LNCaP clone FGC (cell line): ENCODE results near the gene RDH14.

Experiments
- DNase-seq: peaks from one replicate; pipeline ENCODE4 v3.0.0-alpha.2; 2011; ENCODE audit warnings: low read depth
- H3K4me3 ChIP-seq: 2 replicates; pipeline ENCODE4 v1.5.1; 2011; ENCODE audit warnings: mild to moderate bottlenecking, low read depth, low read length, control low read depth
- TF ChIP-seq, protein P1 (sequence below): IDR thresholded peaks from 2 replicates; pipeline ENCODE4 v1.5.1; 2012; ENCODE audit warnings: mild to moderate bottlenecking; ENCODE audit not compliant: control insufficient read depth, insufficient read depth; ENCODE audit errors: extremely low read depth

Gene RDH14

DNA sequence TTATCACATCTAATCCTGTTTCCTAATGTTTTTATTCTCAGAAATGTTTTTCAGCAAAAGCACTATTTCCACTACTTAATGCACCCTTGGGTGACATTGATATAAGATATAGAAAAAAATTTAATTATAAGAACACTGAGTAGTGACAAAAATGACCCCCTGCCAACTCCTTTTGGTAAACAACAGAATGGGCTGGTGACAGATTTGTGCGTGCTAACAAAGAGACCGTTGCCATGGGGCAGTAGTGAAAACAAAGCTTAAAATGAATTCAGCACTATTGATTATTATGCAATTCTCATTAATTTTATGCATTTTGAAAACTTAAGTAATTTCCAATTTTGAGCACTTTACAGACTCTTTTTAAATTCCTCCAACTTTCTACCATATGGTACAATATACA is 33.1 kb downstream of the RDH14 start:
- DNase-seq = no peak
- H3K4me3 ChIP-seq = no peak overlapping the region
- TF ChIP-seq, protein P1, sequence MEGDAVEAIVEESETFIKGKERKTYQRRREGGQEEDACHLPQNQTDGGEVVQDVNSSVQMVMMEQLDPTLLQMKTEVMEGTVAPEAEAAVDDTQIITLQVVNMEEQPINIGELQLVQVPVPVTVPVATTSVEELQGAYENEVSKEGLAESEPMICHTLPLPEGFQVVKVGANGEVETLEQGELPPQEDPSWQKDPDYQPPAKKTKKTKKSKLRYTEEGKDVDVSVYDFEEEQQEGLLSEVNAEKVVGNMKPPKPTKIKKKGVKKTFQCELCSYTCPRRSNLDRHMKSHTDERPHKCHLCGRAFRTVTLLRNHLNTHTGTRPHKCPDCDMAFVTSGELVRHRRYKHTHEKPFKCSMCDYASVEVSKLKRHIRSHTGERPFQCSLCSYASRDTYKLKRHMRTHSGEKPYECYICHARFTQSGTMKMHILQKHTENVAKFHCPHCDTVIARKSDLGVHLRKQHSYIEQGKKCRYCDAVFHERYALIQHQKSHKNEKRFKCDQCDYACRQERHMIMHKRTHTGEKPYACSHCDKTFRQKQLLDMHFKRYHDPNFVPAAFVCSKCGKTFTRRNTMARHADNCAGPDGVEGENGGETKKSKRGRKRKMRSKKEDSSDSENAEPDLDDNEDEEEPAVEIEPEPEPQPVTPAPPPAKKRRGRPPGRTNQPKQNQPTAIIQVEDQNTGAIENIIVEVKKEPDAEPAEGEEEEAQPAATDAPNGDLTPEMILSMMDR = no peak

DNA sequence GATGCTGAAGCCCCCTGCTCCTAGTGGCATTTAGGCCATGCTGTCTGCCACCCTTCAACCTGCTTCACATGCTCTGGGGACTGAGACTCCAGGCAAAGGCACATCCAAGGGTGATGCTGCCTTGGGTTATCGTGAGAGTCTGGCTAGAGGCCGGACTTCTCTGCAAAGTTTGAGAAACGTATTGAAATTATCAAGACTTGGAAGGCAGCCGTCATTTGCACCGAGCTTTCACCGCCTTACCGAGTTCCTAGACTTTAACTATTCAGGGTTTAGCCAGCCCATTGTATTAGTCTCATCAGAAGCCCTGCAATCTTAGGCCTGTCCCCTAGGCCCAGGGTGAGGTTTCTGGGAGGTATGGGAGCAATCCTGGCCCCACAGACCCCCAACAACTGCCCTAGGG is 34.0 kb downstream of the RDH14 start:
- TF ChIP-seq, protein P1 = no peak
- DNase-seq = no peak
- H3K4me3 ChIP-seq = no peak overlapping the region

DNA sequence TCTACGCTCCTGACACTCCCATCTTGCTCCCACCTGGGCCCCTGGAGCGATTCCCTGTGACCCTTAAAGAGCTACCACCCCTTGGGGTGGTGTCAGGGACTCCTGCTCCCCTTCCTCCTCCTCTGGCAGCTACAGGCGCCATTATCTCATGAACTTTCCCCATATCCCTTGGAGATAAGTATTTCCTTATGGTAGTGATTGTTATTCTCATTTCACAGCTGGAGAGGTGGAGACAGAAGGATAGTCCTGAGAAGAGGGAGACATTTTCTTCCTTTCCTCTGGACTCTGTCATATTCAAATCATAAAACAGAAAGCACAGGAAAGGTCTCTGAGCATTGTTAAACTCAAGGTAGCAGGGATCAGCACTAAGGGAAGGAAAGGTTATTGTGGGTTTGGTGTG is 34.6 kb downstream of the RDH14 start:
- no peak overlapping the region for H3K4me3 ChIP-seq
- DNase-seq = no peak
- TF ChIP-seq, protein P1 = no peak

DNA sequence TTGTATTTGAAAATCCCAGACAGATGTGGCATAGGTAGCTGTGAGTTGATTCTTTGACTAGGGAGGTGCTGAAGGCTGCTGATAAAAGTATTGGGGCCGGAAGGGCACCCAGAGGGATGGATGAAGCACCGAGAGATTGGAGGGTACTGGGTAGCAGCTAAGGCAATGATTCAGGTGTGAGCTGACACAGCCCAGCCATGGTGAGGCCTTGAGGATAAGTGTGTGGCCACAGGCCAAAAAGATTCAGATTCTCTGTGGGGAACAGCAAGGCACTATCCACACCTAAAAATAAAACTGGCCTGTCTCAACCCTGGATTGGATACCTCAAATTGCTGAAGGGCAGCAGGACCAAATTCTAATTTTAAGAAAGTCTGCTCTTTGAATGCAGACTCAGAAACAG is 35.2 kb downstream of the RDH14 start:
- H3K4me3 ChIP-seq = no peak overlapping the region
- no peak for DNase-seq
- TF ChIP-seq, protein P1 = no peak

DNA sequence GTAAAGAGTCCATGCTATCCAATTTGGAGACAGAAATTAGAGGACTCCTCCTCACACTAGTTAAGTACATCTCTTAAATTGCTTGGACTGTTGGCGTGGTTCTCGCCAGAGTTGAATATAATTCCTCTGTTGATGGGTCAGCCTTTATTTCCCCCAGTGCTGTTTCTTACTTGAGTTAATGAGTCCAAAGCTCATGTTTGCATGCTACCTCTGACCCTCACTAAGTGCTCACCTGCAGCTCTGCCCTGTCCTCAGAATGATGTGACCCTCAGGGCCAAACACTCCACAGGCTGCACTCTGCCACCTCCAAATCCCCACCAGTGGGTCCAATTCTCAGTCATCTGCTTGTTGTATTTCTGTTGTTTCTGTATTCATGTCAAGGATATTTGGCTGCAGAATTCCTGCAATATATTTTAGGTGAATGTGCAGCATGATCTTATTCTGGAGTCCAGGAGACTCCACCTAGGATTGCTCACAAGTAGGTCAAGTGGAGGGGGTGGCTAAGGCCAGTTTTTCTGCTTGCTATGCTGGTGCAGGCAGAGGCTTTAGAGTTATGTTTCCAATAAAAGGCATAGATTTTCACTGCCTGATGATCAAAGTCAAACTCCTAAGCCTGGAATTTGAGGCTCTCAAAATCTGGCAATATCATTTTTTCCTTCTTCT is 37.8 kb downstream of the RDH14 start:
- TF ChIP-seq, protein P1 = no peak
- no peak for DNase-seq
- H3K4me3 ChIP-seq = no peak overlapping the region

DNA sequence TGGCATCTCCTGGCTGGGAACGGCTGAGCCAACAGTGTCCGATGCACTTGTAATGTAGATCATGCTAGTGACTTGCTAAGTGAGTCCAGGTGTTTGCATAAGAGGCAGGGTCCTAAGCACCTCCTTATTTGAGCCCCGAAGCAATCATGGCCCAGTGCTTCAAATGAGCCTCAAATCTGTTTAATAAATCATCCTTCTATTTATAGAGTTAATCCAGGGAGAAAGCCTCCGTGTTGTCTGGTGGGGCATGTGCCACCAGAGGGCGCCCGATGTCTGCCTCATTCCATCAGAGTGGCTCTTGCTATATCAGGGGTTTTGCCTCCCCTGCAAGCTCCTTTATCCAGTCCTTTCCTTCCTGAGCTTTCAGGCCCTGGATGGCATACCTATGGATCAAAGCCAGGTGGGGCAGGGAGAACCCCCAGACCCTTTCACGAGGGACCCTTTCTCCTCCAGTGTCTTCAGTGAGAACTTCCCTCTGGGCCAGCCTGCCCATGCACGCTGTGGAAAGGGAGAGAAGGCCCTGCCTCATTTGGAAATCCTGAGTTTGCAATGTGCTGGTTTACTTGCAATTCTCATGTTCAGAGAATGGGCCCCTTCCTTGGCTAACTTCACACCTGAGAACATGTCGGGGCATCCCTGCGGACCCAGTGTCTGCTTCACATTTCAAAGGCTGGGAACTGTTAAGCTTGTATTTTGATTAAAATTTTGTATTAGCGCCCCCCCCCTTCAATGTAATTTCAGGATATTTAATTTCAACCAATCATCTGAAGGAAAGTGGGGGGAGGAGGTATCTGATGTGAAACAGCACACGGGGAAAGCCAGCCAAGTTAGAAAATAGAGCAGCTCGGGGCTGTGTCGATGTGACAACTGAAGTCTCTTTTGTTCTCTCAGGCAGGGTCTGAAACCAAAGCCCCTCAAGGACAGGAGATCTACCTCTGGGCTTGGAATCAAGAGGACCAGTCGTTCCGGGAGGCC is 39.7 kb downstream of the RDH14 start:
- no peak overlapping the region for H3K4me3 ChIP-seq
- TF ChIP-seq, protein P1 = peak; percentile 85
- DNase-seq = peak; percentile 15
